Activated CD4-positive, alpha-beta memory T cell treated with anti-CD3 and anti-CD28 coated beads for 36 hours (primary cell): ENCODE measurements around the gene NUDT8. TPM values are rescaled to one million over a fixed set of nuclear protein-coding genes. Genes with fewer than 3 reads are reported as not detected.
A peak's percentile ranks its signal among the peaks of the same experiment; 100 is the strongest.
"Not testable (repeated sequence)": the region's sequence is repeated elsewhere in the genome, so short reads cannot be mapped to it uniquely, and the experiment has no call there.

Source experiments
- CTCF ChIA-PET: fragments of 350-600 bp; sonication (Branson Sonifier 250); formaldehyde crosslinking; loops from one replicate; lab custom pipeline; 2021; ENCODE audit warnings: antibody characterized with exemption, inconsistent platforms; lab: Charles Lee
- POLR2A ChIA-PET: fragments of 350-600 bp; sonication (Branson Sonifier 250); formaldehyde crosslinking; loops from one replicate; lab custom pipeline; 2021; ENCODE audit warnings: antibody characterized with exemption; lab: Charles Lee
- DNase-seq: peaks from one replicate; pipeline ENCODE4 v3.0.0-alpha.2; 2020
- H3K27ac Mint-ChIP-seq: one replicate; pipeline ENCODE4 v1.8.0; 2021; ENCODE audit warnings: mixed read lengths
- H3K27me3 Mint-ChIP-seq: one replicate; pipeline ENCODE4 v1.8.0; 2021; ENCODE audit warnings: mixed read lengths
- H3K36me3 Mint-ChIP-seq: one replicate; pipeline ENCODE4 v1.8.0; 2021; ENCODE audit warnings: mixed read lengths
- H3K4me1 Mint-ChIP-seq: one replicate; pipeline ENCODE4 v1.8.0; 2021; ENCODE audit warnings: low read depth, mixed read lengths
- H3K4me3 Mint-ChIP-seq: one replicate; pipeline ENCODE4 v1.8.0; 2021; ENCODE audit warnings: mild to moderate bottlenecking, mixed read lengths
- H3K9me3 Mint-ChIP-seq: one replicate; pipeline ENCODE4 v1.8.0; 2021; ENCODE audit warnings: mixed read lengths
- intact Hi-C: fragments of 100-400 bp; cut with micrococcal nuclease; formaldehyde crosslinking; loops from one replicate; pipeline ENCODE4 v1.15.1; 2023
- total RNA-seq, 2 experiments: library from RNA; stranded (reverse); gene quantifications; one replicate each; pipeline ENCODE4 v1.2.3, GENCODE V29; 2021

NUDT8 gene
- total RNA-seq, 2 experiments from 2014 or later = 23.3 to 24.3 TPM

GRCh38 chr11:67605231-67606011 is 24.3 kb downstream of the NUDT8 start:
- peaks cover 12% of the 10 kb centered on the region for H3K36me3 Mint-ChIP-seq
- H3K4me1 Mint-ChIP-seq = peaks cover 16% of the 10 kb centered on the region
- CTCF ChIA-PET = interaction anchor here (0.6 to 1.8 kb wide), 4 partner anchors 9 to 109 kb away, joined by 3 to 4 read pairs (median 4); partner anchors contain the start of gene NUDT8
- DNase-seq = no peak
- no peaks in the 10 kb centered on the region for H3K9me3 Mint-ChIP-seq
- H3K27ac Mint-ChIP-seq = no peak overlapping the region
- peak overlapping the region; percentile 62 for H3K4me3 Mint-ChIP-seq
- intact Hi-C loops = loop anchor here (2.0 kb wide), 2 partner anchors 23 kb away; partner anchors contain the start of genes GSTP1 and NUDT8
- peaks cover 14% of the 10 kb centered on the region for H3K27me3 Mint-ChIP-seq
- POLR2A ChIA-PET = no interaction called here

DNA sequence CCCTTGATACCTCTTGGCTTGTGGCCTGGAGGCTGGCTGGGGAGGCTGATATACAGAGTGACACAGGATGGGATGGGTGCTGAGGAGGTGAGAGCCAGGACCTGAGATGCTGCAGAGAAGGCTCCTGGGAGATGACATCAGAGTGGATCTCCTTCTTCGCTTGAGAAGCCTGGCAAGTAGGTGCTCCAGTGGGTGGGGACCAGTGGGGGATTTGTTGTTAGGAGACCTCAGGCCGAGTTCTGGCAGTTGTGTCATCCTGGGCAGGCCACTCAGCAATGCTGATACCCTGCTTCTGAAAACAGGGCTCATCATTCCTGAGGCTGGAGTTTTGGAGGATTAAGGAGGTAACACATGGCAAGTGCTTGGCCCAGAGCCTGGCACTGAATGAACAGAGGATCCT is 24.9 kb downstream of the NUDT8 start:
- CTCF ChIA-PET = interaction anchor here (0.6 to 1.8 kb wide), 3 partner anchors 9 to 110 kb away, joined by 3 to 4 read pairs (median 4); partner anchors contain the start of gene NUDT8
- POLR2A ChIA-PET = no interaction called here
- no peak overlapping the region for H3K27ac Mint-ChIP-seq
- H3K36me3 Mint-ChIP-seq = peaks cover 9% of the 10 kb centered on the region
- no peaks in the 10 kb centered on the region for H3K9me3 Mint-ChIP-seq
- DNase-seq = no peak
- H3K4me1 Mint-ChIP-seq = peaks cover 16% of the 10 kb centered on the region
- H3K27me3 Mint-ChIP-seq = peaks cover 20% of the 10 kb centered on the region
- intact Hi-C loops = no loop called here
- H3K4me3 Mint-ChIP-seq = no peak overlapping the region

- H3K36me3 Mint-ChIP-seq, POLR2A ChIA-PET, intact Hi-C loops, CTCF ChIA-PET, H3K4me3 Mint-ChIP-seq, H3K9me3 Mint-ChIP-seq, DNase-seq, H3K27ac Mint-ChIP-seq: not testable (repeated sequence)
- Mint-ChIP-seq H3K27me3 (peaks cover 20% of the 10 kb centered on the region), H3K4me1 (peaks cover 13% of the 10 kb centered on the region)
These were observed 25.6 kb downstream of the NUDT8 start for GRCh38 chr11:67604119-67604518.

- no peak for DNase-seq
- H3K4me1 Mint-ChIP-seq = peaks cover 6% of the 10 kb centered on the region
- CTCF ChIA-PET = no interaction called here
- H3K27me3 Mint-ChIP-seq = peaks cover 20% of the 10 kb centered on the region
- no peaks in the 10 kb centered on the region for H3K36me3 Mint-ChIP-seq
- H3K4me3 Mint-ChIP-seq = no peak overlapping the region
- no peaks in the 10 kb centered on the region for H3K9me3 Mint-ChIP-seq
- POLR2A ChIA-PET = no interaction called here
- intact Hi-C loops = no loop called here
- no peak overlapping the region for H3K27ac Mint-ChIP-seq
These were observed 28.6 kb downstream of the NUDT8 start for GRCh38 chr11:67601098-67601497.

DNA sequence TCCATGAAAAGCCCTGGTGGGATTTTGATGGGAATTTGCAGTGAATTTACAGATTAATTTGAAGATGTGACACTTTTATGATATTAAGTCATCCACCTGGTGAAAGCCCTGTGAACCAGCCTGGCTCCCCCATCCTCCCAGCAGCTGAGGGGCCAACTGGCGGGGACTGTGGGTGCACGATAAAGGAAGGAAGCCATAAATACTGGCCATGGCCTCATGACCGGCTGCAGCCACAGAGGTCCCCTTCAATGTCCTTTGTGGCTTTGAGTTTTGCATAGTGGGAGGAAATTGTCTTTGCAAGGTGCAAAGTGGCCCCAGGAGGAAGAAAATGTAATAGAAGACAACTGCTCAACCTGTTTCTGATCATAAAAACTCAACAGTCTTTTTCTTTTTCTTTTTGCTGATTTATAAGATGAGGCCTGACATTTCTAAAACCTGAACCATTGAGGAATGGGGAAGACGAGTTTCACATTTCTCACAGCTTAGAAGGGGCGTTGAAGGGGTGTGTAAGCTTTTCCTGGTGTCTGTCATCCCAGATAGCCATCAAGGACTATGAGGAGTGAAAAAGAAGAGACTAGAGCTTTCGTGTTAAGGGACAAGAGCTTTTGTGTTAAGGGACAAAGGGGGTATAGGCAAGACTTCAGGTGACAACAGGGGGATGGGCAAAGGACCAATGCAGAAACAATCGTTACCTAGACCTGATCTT is 29.3 kb downstream of the NUDT8 start:
- POLR2A ChIA-PET = no interaction called here
- DNase-seq = no peak
- peaks cover 3% of the 10 kb centered on the region for H3K4me1 Mint-ChIP-seq
- intact Hi-C loops = no loop called here
- CTCF ChIA-PET = interaction anchor here (1.2 kb wide), 1 partner anchor 28 kb away, joined by 4 read pairs; no protein-coding TSS in a partner anchor
- no peaks in the 10 kb centered on the region for H3K9me3 Mint-ChIP-seq
- peaks cover 20% of the 10 kb centered on the region for H3K27me3 Mint-ChIP-seq
- H3K4me3 Mint-ChIP-seq = no peak overlapping the region
- H3K36me3 Mint-ChIP-seq = no peaks in the 10 kb centered on the region
- H3K27ac Mint-ChIP-seq = no peak overlapping the region

- Mint-ChIP-seq H3K4me1 (peaks cover 3% of the 10 kb centered on the region), H3K9me3 (no peaks in the 10 kb centered on the region), H3K27ac (no peak overlapping the region), H3K4me3 (no peak overlapping the region), H3K27me3 (peaks cover 20% of the 10 kb centered on the region), H3K36me3 (no peaks in the 10 kb centered on the region)
- no peak for DNase-seq
- intact Hi-C loops = no loop called here
- ChIA-PET CTCF (no interaction called here), POLR2A (interaction anchor here (0.6 kb wide), 1 partner anchor 9 kb away, joined by 3 read pairs; no protein-coding TSS in a partner anchor)
These were observed 30.6 kb downstream of the NUDT8 start for GRCh38 chr11:67599149-67599548.

DNA sequence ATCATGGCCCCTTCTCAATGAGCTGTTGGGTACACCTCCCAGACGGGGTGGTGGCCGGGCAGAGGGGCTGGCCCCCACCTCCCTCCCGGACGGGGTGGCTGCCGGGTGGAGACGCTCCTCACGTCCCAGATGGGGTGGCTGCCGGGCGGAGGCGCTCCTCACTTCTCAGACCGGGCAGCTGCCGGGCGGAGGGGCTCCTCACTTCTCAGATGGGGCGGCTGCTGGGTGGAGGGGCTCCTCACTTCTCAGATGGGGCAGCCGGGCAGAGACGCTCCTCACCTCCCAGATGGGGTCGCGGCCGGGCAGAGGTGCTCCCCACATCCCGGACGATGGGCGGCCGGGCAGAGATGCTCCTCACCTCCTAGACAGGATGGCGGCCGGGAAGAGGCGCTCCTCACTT is 31.8 kb downstream of the NUDT8 start:
- CTCF ChIA-PET, H3K27ac Mint-ChIP-seq, H3K9me3 Mint-ChIP-seq, H3K36me3 Mint-ChIP-seq, intact Hi-C loops, DNase-seq, H3K4me3 Mint-ChIP-seq, POLR2A ChIA-PET, H3K4me1 Mint-ChIP-seq: not testable (repeated sequence)
- H3K27me3 Mint-ChIP-seq = peaks cover 18% of the 10 kb centered on the region

- H3K9me3 Mint-ChIP-seq, H3K4me1 Mint-ChIP-seq, intact Hi-C loops, POLR2A ChIA-PET, DNase-seq, H3K4me3 Mint-ChIP-seq, H3K27ac Mint-ChIP-seq, H3K36me3 Mint-ChIP-seq, CTCF ChIA-PET: not testable (repeated sequence)
- H3K27me3 Mint-ChIP-seq = peaks cover 14% of the 10 kb centered on the region
These were observed 32.3 kb downstream of the NUDT8 start for GRCh38 chr11:67597458-67597857.

DNA sequence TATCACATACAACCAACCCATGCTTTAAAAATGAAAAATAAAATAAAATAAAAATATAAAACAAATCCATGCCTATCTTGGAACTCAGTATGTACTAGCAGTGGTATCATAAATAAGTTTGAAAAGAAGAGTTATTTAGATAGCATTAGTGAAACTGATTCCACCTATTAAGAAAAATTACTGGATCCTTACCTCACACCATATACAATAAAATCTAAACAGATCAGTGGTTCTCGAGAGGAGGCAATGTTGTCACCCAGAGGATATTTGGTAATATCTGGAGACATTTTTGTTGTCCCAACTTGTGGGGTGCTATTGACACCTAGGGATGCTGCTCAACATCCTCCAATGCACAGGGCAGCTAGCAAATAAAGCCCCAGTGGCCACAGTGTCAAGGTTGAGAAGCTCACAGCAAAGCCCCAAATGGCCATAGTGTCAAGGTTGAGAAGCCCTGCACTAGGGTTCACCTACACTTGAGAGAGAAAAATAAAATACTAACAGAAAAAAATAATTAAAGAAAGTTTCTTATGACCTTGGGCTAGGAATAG is 32.9 kb downstream of the NUDT8 start:
- CTCF ChIA-PET = no interaction called here
- H3K4me1 Mint-ChIP-seq = peaks cover 3% of the 10 kb centered on the region
- intact Hi-C loops = no loop called here
- DNase-seq = no peak
- H3K4me3 Mint-ChIP-seq = no peak overlapping the region
- POLR2A ChIA-PET = no interaction called here
- peaks cover 14% of the 10 kb centered on the region for H3K27me3 Mint-ChIP-seq
- H3K36me3 Mint-ChIP-seq = no peaks in the 10 kb centered on the region
- no peaks in the 10 kb centered on the region for H3K9me3 Mint-ChIP-seq
- H3K27ac Mint-ChIP-seq = no peak overlapping the region

DNA sequence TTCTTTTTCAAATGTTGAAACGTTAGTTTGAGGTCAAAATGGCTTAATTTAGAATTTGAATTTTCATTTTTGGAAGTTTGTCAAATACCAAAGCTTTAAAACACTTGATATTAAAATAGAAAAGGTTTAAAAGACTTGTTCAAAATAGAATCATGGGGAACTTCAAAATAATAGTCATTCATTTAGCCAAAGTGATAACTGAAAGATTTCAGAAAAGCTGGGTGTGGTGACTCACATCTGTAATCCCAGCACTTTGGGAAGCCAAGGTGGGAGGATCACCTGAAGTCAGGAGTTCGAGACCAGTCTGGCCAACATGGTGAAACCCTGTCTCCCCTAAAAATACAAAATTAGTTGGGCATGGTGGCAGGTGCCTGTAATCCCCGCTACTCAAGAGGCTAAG is 35.3 kb downstream of the NUDT8 start:
- H3K4me3 Mint-ChIP-seq = no peak overlapping the region
- no peaks in the 10 kb centered on the region for H3K9me3 Mint-ChIP-seq
- no peak for DNase-seq
- H3K27ac Mint-ChIP-seq = no peak overlapping the region
- CTCF ChIA-PET = interaction anchor here (1.1 to 2.3 kb wide), 2 partner anchors 10 to 11 kb away, joined by 3 to 5 read pairs; partner anchors contain the start of gene GSTP1
- no peaks in the 10 kb centered on the region for H3K4me1 Mint-ChIP-seq
- intact Hi-C loops = no loop called here
- no peaks in the 10 kb centered on the region for H3K27me3 Mint-ChIP-seq
- no peaks in the 10 kb centered on the region for H3K36me3 Mint-ChIP-seq
- POLR2A ChIA-PET = no interaction called here

- Mint-ChIP-seq H3K4me3 (no peak overlapping the region), H3K27ac (no peak overlapping the region), H3K9me3 (no peaks in the 10 kb centered on the region), H3K4me1 (no peaks in the 10 kb centered on the region), H3K27me3 (no peaks in the 10 kb centered on the region), H3K36me3 (no peaks in the 10 kb centered on the region)
- ChIA-PET CTCF (interaction anchor here (2.3 kb wide), 1 partner anchor 9 kb away, joined by 5 read pairs; the partner anchor contains the start of gene GSTP1), POLR2A (interaction anchor here (1.3 kb wide), 1 partner anchor 10 kb away, joined by 5 read pairs; the partner anchor contains the start of gene GSTP1)
- intact Hi-C loops = no loop called here
- DNase-seq = no peak
These were observed 36.2 kb downstream of the NUDT8 start for GRCh38 chr11:67593565-67593905.
